LNCaP clone FGC (cell line): ENCODE measurements around the gene TWSG1.
"Not testable (repeated sequence)": the region's sequence is repeated elsewhere in the genome, so short reads cannot be mapped to it uniquely, and the experiment has no call there.

ENCODE experiments used
- DNase-seq: peaks from one replicate; pipeline ENCODE4 v3.0.0-alpha.2; 2011; ENCODE audit warnings: low read depth
- H3K4me3 ChIP-seq: 2 replicates; pipeline ENCODE4 v1.5.1; 2011; ENCODE audit warnings: mild to moderate bottlenecking, low read depth, low read length, control low read depth
- TF ChIP-seq, protein P1 (sequence below): IDR thresholded peaks from 2 replicates; pipeline ENCODE4 v1.5.1; 2012; ENCODE audit warnings: mild to moderate bottlenecking; ENCODE audit not compliant: control insufficient read depth, insufficient read depth; ENCODE audit errors: extremely low read depth

Gene TWSG1

DNA sequence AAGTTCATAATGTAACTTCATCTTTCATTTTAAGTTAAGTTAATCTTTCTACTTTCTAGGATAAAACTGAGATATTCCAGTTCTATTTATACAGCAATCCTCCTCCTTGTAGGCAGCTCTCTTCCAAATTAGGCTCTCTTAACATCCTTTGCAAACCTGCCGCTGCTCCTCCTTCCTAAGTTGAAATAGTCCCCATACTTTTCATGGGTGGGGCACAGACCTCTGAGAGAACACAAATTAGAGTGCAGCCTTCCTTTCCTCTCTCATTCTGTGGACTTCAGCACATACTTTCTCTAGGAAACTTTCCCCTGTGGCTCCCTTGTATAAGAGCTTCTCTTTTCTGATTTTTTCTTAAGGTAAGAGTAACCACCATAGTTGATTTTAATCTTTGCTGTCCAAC, 28.3 kb downstream of the TWSG1 start:
- DNase-seq = no peak

DNA sequence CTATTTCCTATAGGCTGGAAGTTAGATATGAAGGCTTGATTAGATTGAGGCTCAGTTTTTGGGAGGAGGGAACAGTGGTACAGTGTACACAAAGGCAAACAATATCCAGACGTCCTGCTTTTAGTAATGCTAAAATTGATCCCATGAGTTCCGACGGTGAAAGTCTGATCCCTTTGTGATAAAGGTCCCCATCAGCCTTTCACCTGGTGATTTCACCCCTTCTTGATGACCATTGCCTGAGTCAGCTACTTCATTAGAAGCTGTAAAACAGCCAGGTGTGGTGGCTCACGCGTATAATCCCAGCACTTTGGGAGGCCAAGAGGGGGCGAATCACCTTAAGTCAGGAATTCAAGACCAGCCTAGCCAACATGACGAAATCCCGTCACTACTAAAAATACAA, 29.7 kb downstream of the TWSG1 start:
- no peak for DNase-seq
- TF ChIP-seq, protein P1, sequence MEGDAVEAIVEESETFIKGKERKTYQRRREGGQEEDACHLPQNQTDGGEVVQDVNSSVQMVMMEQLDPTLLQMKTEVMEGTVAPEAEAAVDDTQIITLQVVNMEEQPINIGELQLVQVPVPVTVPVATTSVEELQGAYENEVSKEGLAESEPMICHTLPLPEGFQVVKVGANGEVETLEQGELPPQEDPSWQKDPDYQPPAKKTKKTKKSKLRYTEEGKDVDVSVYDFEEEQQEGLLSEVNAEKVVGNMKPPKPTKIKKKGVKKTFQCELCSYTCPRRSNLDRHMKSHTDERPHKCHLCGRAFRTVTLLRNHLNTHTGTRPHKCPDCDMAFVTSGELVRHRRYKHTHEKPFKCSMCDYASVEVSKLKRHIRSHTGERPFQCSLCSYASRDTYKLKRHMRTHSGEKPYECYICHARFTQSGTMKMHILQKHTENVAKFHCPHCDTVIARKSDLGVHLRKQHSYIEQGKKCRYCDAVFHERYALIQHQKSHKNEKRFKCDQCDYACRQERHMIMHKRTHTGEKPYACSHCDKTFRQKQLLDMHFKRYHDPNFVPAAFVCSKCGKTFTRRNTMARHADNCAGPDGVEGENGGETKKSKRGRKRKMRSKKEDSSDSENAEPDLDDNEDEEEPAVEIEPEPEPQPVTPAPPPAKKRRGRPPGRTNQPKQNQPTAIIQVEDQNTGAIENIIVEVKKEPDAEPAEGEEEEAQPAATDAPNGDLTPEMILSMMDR = no peak
- H3K4me3 ChIP-seq = no peak overlapping the region

More for the DNA sequence above, 28.3 kb downstream of the TWSG1 start:
- H3K4me3 ChIP-seq = no peak overlapping the region
- TF ChIP-seq, protein P1 = no peak

DNA sequence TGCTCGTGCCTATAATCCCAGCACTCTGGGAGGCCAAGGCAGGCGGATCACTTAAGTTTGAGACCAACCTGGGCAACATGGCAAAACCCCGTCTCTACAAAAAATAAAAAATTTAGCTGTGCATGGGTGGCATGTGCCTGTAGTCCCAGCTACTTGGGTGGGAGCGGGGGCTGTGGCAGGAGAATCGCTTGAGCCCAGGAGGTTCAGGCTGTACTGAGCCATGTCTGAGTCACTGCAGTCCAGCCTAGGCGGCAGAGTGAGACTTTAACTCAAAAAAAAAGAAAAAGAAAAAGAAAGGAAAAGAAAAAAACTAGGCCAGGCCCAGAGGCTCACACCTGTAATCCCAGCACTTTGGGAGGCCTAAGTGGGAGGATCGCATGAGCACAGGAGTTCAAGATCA, 30.8 kb downstream of the TWSG1 start:
- TF ChIP-seq, protein P1 = no peak
- no peak overlapping the region for H3K4me3 ChIP-seq
- no peak for DNase-seq

DNA sequence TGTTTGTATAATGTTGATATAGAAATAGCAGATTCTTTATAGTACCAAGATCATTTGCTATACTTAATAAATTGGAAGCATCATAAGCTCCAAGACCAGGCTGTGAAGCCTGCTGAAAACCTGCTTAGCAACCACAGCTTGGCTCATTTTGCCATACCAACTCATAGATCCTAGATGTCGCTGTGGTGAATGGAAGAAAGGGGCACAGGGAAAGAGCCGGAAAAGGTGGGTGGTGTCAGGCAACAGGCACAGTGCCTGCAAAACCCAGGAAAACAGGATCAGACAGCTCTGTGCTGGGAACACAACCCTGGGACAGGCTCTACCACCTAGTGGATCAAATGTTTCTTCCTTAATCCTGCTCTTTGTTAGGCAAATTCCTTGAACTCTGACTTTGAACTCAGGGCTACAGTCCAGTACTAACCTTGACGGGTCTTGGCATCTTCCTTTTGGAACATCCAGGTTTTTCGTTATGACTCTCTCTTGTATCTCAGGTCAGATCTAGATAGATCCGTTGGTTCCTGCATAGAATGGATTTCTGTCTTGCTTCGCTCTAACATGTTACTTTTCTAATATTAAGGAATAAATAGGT, 31.6 kb downstream of the TWSG1 start:
- TF ChIP-seq, protein P1 = peak; percentile 76
- peak overlapping the region; percentile 29; the same call in 1 of the 2 replicates for H3K4me3 ChIP-seq
- DNase-seq = peak; percentile 96

DNA sequence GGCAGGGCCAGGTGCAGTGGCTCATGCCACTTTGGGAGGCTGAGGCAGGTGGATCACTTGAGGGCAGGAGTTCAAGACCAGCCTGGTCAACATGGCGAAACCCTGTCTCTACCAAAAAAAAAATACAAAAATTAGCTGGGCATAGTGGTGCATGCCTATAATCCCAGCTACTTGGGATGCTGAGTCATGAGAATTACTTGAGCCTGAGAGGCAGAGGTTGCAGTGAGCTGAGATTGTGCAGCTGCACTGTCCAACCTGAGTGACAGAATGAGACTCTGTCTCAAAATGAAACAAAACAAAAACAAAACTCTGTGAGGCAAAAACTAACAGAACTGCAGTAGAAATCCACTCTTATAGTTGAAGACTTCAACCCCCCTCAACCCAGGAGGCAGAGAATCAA, 38.7 kb downstream of the TWSG1 start:
- H3K4me3 ChIP-seq, DNase-seq: not testable (repeated sequence)

DNA sequence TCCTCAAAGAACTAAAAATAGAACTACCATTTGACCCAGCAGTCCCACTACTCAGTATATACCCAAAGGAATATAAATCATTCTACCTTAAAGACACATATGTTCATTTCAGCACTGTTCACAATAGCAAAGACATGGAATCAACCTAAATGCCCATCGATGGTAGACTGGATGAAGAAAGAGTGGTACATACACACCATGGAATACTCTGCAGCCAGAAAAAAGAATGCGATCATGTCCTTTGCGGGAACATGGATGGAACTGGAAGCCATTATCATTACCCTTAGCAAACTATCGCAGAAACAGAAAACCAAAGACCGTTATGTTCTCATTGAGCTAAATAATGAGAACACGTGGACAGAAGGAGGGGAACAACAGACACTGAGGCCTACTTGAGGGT, 44.5 kb downstream of the TWSG1 start:
- TF ChIP-seq, protein P1 = no peak
- no peak for DNase-seq
- H3K4me3 ChIP-seq = no peak overlapping the region

DNA sequence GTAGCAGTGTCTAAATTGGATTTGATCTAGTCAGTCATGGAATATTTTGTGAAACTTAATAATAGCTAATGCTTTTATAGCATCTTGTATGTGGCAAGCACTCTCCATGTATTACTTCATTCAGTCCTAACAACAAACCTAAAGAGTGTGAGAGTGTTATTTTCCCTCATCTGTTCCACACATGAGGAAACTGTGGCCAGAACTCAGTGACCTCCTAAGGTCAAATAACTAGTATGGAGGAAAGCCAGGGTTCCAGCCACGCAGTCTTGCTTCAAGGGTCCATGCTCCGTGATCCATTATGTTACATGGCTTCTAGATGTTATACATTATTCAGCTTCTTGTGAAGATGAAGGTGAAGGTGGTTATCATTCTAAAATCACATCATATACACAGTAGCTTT, 45.5 kb downstream of the TWSG1 start:
- TF ChIP-seq, protein P1 = no peak
- DNase-seq = no peak
- H3K4me3 ChIP-seq = no peak overlapping the region
